ENCODE measurements around the gene CEP85L.

DNA sequence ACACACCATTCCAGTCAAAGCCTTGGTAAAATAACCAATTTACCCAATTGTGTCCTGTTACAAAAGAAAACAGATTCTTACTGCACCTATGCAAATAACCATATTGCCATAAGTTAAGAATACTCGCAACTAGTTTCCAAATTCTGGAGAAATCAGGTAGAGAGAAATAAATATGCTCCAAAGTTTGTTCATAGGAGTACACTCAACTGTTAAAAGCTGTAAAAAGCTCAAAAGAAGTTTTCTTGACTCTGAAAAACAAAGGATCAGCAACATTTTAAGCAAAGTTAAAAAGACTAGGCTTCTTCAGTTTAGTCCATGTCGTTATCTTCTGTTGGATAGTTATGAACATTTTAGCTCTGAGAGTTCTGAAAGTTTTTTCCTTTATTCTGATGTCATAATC, 48.0 kb downstream of the CEP85L start:
- TF ChIP-seq, protein P1, sequence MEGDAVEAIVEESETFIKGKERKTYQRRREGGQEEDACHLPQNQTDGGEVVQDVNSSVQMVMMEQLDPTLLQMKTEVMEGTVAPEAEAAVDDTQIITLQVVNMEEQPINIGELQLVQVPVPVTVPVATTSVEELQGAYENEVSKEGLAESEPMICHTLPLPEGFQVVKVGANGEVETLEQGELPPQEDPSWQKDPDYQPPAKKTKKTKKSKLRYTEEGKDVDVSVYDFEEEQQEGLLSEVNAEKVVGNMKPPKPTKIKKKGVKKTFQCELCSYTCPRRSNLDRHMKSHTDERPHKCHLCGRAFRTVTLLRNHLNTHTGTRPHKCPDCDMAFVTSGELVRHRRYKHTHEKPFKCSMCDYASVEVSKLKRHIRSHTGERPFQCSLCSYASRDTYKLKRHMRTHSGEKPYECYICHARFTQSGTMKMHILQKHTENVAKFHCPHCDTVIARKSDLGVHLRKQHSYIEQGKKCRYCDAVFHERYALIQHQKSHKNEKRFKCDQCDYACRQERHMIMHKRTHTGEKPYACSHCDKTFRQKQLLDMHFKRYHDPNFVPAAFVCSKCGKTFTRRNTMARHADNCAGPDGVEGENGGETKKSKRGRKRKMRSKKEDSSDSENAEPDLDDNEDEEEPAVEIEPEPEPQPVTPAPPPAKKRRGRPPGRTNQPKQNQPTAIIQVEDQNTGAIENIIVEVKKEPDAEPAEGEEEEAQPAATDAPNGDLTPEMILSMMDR (conservative IDR thresholded peaks at IDR 0.05; ENCODE audit: low read depth, low read length) = no peak
- no peak for TF ChIP-seq POLR2A (IDR thresholded peaks at IDR 0.05; ENCODE audit: low read depth, low read length)
- TF ChIP-seq RCOR1 (IDR thresholded peaks at IDR 0.05; ENCODE audit: insufficient replicate concordance, low read length) = no peak
- no peak for TF ChIP-seq MXI1 (IDR thresholded peaks at IDR 0.05; ENCODE audit: borderline replicate concordance, low read depth, low read length)
- TF ChIP-seq CEBPB (IDR thresholded peaks at IDR 0.05; ENCODE audit: low read depth, low read length) = no peak
- no peak for TF ChIP-seq MAFK (IDR thresholded peaks at IDR 0.05; ENCODE audit: low read depth, low read length)
- TF ChIP-seq CHD1 (IDR thresholded peaks at IDR 0.05; ENCODE audit: low read depth, low read length) = no peak
- no peak for TF ChIP-seq RAD21 (IDR thresholded peaks at IDR 0.05; ENCODE audit: low read length)
- no peak for TF ChIP-seq RFX5 (IDR thresholded peaks at IDR 0.05; ENCODE audit: low read depth, low read length)
- TF ChIP-seq, protein P2, sequence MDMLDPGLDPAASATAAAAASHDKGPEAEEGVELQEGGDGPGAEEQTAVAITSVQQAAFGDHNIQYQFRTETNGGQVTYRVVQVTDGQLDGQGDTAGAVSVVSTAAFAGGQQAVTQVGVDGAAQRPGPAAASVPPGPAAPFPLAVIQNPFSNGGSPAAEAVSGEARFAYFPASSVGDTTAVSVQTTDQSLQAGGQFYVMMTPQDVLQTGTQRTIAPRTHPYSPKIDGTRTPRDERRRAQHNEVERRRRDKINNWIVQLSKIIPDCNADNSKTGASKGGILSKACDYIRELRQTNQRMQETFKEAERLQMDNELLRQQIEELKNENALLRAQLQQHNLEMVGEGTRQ (IDR thresholded peaks at IDR 0.05; ENCODE audit: low read depth, low read length) = no peak
- no peak for TF ChIP-seq NFE2L2 (IDR thresholded peaks at IDR 0.05; ENCODE audit: low read depth, low read length)
- no peak for TF ChIP-seq ELK1 (IDR thresholded peaks at IDR 0.05; ENCODE audit: borderline replicate concordance, low read depth, low read length)
- TF ChIP-seq BHLHE40 (IDR thresholded peaks at IDR 0.05; ENCODE audit: low read depth, low read length) = no peak
- TF ChIP-seq MAZ (IDR thresholded peaks at IDR 0.05; ENCODE audit: borderline replicate concordance, low read depth, low read length) = no peak
